Esophagus muscularis mucosa (tissue), 4 donors: ENCODE results near the gene DPF3. TPM values are rescaled to one million over a fixed set of nuclear protein-coding genes. Genes with fewer than 3 reads are reported as not detected.

ENCODE experiments used
- DNase-seq: peaks from one replicate; pipeline ENCODE4 v3.0.0-alpha.2; 2017; ENCODE audit errors: extremely low spot score
- H3K27ac ChIP-seq, 4 donors: fragments of 200-600 bp; sonication (generic); replicated peaks in 1 of 4; 1 replicate in 3 of 4; 2 replicates in 1 of 4; pipeline ENCODE4 v1.5.1; 2016 to 2019; ENCODE audit warnings: mild to moderate bottlenecking in 1 of 4
- H3K27me3 ChIP-seq, 4 donors: fragments of 200-600 bp; sonication (generic); one replicate each; pipeline versions ENCODE4 v1.5.1 to v1.6.0; 2016 to 2019
- H3K36me3 ChIP-seq, 4 donors: fragments of 200-600 bp; sonication (generic); one replicate each; pipeline ENCODE4 v1.5.1; 2016 to 2019
- H3K4me1 ChIP-seq, 4 donors: fragments of 200-600 bp; sonication (generic); one replicate each; pipeline ENCODE4 v1.5.1; 2016 to 2019
- H3K4me3 ChIP-seq, 4 donors: fragments of 200-600 bp; sonication (generic); 1 replicate in 2 of 4; 2 replicates in 2 of 4; pipeline ENCODE4 v1.5.1; 2016 to 2019; ENCODE audit warnings: mild to moderate bottlenecking in 4 of 4, moderate library complexity in 1 of 4
- H3K9me3 ChIP-seq, 4 donors: fragments of 200-600 bp; sonication (generic); 1 replicate in 3 of 4; 2 replicates in 1 of 4; pipeline ENCODE4 v1.5.1; 2016 to 2019
- EP300 ChIP-seq: sonication (generic); formaldehyde crosslinking; IDR thresholded peaks from one replicate; pipeline ENCODE4 v1.6.1; 2017; ENCODE audit warnings: antibody characterized with exemption
- POLR2A ChIP-seq: fragments of 450-650 bp; IDR thresholded peaks from one replicate; pipeline ENCODE4 v1.6.1; 2017; ENCODE audit warnings: antibody characterized with exemption, moderate library complexity, mild to moderate bottlenecking, low read depth
- POLR2AphosphoS5 ChIP-seq, 2 donors: sonication (generic); formaldehyde crosslinking; IDR thresholded peaks; one replicate each; pipeline ENCODE4 v1.6.1; 2017; ENCODE audit warnings: antibody characterized with exemption in 2 of 2
- WGBS: methylation state at CpG from one replicate; pipeline ENCODE4 v1.1.5; 2018; 5-methylcytosine and 5-hydroxymethylcytosine counted together
- intact Hi-C: fragments of 100-400 bp; cut with DNase I; formaldehyde crosslinking; loops from one replicate; pipeline ENCODE4 v1.15.1; 2023
- total RNA-seq, 4 donors: library from RNA; depleted of rRNA; stranded (reverse); fragments of >200 nt; gene quantifications; one replicate each; pipeline versions ENCODE4 v1.1.0 to v1.2.1, GENCODE V29; 2016
- TF ChIP-seq, protein P1 (sequence below), 3 experiments: fragments of 200-600 bp in 2 of 3; fragments of 450-650 bp in 1 of 3; sonication (generic) in 2 of 3; IDR thresholded peaks; one replicate each; pipeline ENCODE4 v1.5.1; 2017 to 2019; ENCODE audit warnings: antibody characterized with exemption in 3 of 3, mild to moderate bottlenecking in 2 of 3, moderate library complexity in 1 of 3

Gene DPF3
- total RNA-seq, 4 donors from 2014 or later = 0.78 to 2.5 (median 1.7) TPM

GRCh38 chr14:72679141-72679535 is 214.8 kb downstream of the DPF3 start:
- H3K9me3 ChIP-seq = no peaks in the 10 kb centered on the region
- H3K36me3 ChIP-seq = peaks cover 0 to 6% (median 0%) of the 10 kb centered on the region in 4 donors
- no peak overlapping the region for H3K4me3 ChIP-seq
- H3K4me1 ChIP-seq = peaks cover 0 to 6% (median 3%) of the 10 kb centered on the region in 4 donors
- TF ChIP-seq POLR2AphosphoS5 (IDR thresholded peaks at IDR 0.05) (no peak), EP300 (no peak), POLR2A (no peak)
- TF ChIP-seq, protein P1, sequence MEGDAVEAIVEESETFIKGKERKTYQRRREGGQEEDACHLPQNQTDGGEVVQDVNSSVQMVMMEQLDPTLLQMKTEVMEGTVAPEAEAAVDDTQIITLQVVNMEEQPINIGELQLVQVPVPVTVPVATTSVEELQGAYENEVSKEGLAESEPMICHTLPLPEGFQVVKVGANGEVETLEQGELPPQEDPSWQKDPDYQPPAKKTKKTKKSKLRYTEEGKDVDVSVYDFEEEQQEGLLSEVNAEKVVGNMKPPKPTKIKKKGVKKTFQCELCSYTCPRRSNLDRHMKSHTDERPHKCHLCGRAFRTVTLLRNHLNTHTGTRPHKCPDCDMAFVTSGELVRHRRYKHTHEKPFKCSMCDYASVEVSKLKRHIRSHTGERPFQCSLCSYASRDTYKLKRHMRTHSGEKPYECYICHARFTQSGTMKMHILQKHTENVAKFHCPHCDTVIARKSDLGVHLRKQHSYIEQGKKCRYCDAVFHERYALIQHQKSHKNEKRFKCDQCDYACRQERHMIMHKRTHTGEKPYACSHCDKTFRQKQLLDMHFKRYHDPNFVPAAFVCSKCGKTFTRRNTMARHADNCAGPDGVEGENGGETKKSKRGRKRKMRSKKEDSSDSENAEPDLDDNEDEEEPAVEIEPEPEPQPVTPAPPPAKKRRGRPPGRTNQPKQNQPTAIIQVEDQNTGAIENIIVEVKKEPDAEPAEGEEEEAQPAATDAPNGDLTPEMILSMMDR (IDR thresholded peaks at IDR 0.05) = no peak
- intact Hi-C loops = no loop called here
- peaks cover 0 to 9% (median 0%) of the 10 kb centered on the region in 4 donors for H3K27me3 ChIP-seq
- WGBS = 59% methylated on average over 8 of the region's 14 CpGs
- no peak for DNase-seq
- H3K27ac ChIP-seq = no peak overlapping the region

DNA sequence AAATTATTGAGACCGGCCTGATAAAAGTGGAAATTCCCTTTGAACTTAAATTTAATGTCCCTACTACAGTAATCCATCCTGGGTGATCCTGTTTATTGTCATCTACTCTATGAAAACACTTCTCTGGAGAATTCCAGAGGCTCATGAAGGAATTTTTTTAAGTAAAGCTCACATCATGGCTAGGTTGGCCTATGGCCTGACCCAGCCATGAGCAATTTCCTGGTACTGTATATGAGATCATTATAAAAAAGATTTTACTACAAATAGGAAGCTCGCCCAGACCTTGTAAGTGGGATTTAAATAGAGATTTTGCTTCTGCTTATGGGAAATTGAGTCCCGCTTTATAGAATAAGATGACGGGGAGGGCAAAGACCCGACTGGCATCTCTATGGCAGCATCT is 215.5 kb downstream of the DPF3 start:
- Histone ChIP-seq H3K9me3 (no peaks in the 10 kb centered on the region), H3K27ac (no peak overlapping the region), H3K27me3 (peaks cover 0 to 9% (median 0%) of the 10 kb centered on the region in 4 donors), H3K36me3 (peaks cover 0 to 13% (median 0%) of the 10 kb centered on the region in 4 donors), H3K4me3 (no peak overlapping the region), H3K4me1 (peaks cover 0 to 6% (median 3%) of the 10 kb centered on the region in 4 donors)
- TF ChIP-seq, protein P1 (IDR thresholded peaks at IDR 0.05) = no peak
- no peak for TF ChIP-seq EP300
- no peak for TF ChIP-seq POLR2A
- no peak for TF ChIP-seq POLR2AphosphoS5 (IDR thresholded peaks at IDR 0.05)
- no peak for DNase-seq
- intact Hi-C loops = no loop called here
- WGBS = 92% methylated on average over 5 of the region's 5 CpGs

GRCh38 chr14:72677664-72678063 is 216.2 kb downstream of the DPF3 start:
- no peak overlapping the region for H3K27ac ChIP-seq
- no peak for DNase-seq
- WGBS = 94% methylated on average over 4 of the region's 4 CpGs
- no peaks in the 10 kb centered on the region for H3K9me3 ChIP-seq
- H3K36me3 ChIP-seq = peaks cover 0 to 20% (median 0%) of the 10 kb centered on the region in 4 donors
- H3K4me1 ChIP-seq = peaks cover 0 to 6% (median 3%) of the 10 kb centered on the region in 4 donors
- peaks cover 0 to 9% (median 0%) of the 10 kb centered on the region in 4 donors for H3K27me3 ChIP-seq
- no peak overlapping the region for H3K4me3 ChIP-seq
- TF ChIP-seq, protein P1 (IDR thresholded peaks at IDR 0.05) = no peak
- TF ChIP-seq POLR2A = no peak
- no peak for TF ChIP-seq EP300
- TF ChIP-seq POLR2AphosphoS5 (IDR thresholded peaks at IDR 0.05) = no peak
- intact Hi-C loops = no loop called here

GRCh38 chr14:72675126-72675525 is 218.8 kb downstream of the DPF3 start:
- no peaks in the 10 kb centered on the region for H3K9me3 ChIP-seq
- intact Hi-C loops = no loop called here
- H3K27ac ChIP-seq = no peak overlapping the region
- WGBS = 70% methylated on average over 3 of the region's 3 CpGs
- DNase-seq = no peak
- TF ChIP-seq POLR2AphosphoS5 (IDR thresholded peaks at IDR 0.05) = no peak
- H3K4me3 ChIP-seq = no peak overlapping the region
- peaks cover 0 to 38% (median under 1%) of the 10 kb centered on the region in 4 donors for H3K36me3 ChIP-seq
- peaks cover 0 to 9% (median 0%) of the 10 kb centered on the region in 4 donors for H3K27me3 ChIP-seq
- H3K4me1 ChIP-seq = peaks cover 0 to 6% (median 3%) of the 10 kb centered on the region in 4 donors

GRCh38 chr14:72673179-72673578 is 220.7 kb downstream of the DPF3 start:
- H3K9me3 ChIP-seq = no peaks in the 10 kb centered on the region
- DNase-seq = no peak
- intact Hi-C loops = no loop called here

More at GRCh38 chr14:72673179-72673578, 220.7 kb downstream of the DPF3 start:
- Histone ChIP-seq H3K4me3 (no peak overlapping the region), H3K36me3 (peaks cover 0 to 45% (median 4%) of the 10 kb centered on the region in 4 donors), H3K4me1 (no peaks in the 10 kb centered on the region), H3K27ac (no peak overlapping the region), H3K27me3 (no peaks in the 10 kb centered on the region)
- TF ChIP-seq EP300 = no peak
- TF ChIP-seq POLR2A = no peak
- TF ChIP-seq, protein P1 (IDR thresholded peaks at IDR 0.05) = no peak
- TF ChIP-seq POLR2AphosphoS5 (IDR thresholded peaks at IDR 0.05) = no peak
